HPDE6-E6E7 (cell line): Measurements from ENCODE around the gene NPSR1.
"Not testable (repeated sequence)": the region's sequence is repeated elsewhere in the genome, so short reads cannot be mapped to it uniquely, and the experiment has no call there.

ENCODE experiments used
- DNase-seq: peaks from one replicate; pipeline ENCODE4 v3.0.0; 2011; ENCODE audit warnings: missing footprints; ENCODE audit errors: extremely low spot score

The NPSR1 gene

DNA sequence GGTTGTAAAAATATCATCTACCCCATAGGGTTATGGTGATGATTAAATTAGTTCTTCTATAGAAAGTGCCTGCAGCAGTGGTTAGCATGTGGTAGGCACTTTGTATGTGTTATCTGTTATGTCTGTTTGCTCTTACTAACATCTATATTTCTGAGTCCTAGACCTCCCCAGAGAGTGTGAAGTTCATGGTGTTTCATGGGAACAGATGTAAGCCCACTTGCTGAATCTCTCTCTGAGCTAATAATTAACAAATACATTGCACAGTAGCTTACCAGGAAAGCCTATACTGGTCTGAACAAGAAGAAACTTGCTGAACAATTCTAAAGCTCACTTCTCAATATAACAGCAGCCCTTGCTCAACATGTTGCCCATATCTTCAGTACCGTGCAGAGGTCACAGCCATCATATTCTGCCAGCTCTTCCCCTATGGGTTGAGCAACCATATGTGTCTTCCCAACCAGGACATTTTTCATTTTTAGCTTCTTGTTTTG, 100.1 kb downstream of the NPSR1 start:
- DNase-seq: no peak

DNA sequence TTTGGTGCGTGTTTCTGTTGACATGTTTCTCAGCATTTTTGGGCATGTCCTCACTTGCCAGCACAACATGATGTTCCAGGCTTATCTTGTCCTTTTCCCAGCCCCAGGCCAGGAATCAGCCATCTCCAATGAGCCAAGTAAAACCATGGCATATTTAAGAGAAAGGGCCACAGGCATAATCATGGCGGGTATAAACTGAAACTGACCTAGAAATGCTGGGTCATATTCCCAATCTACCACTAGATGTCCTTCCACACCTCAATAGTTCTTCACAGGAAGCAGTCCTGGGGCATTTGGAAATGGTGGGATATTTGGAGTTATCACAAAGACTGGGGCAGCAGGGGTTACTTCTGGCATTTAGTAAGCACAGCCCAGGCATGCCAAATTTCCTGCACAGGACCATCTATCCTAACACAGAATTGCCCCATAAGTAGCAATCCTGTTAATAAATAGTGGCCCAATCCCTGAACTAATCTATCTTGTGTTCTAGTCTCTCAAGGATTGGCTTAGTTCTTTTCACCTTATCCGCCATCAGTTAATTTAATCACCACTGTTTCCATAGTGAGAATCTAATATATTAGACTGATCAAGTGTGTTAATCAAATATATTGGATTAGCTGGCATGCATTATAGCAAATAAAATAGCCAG, 101.6 kb downstream of the NPSR1 start:
- peak; percentile 39 for DNase-seq

DNA sequence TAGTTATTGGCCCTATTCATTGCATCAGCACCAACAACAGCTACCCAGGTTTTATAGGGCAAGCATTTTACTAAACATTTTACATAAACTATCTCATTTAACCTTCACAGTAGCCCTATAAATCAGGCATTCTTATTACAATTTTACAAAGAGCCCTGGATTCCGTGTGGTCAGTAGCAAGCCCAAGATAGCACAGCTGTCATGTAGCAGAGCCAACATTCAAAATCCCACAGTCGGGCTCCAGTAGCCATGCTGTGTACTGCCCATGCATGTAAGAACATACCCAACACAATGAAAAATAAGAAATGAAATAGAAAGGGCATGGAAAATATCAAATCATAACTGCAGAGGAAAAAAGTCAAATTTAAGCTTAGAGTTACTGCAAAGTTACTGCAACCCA, 102.3 kb downstream of the NPSR1 start:
- DNase-seq: no peak

DNA sequence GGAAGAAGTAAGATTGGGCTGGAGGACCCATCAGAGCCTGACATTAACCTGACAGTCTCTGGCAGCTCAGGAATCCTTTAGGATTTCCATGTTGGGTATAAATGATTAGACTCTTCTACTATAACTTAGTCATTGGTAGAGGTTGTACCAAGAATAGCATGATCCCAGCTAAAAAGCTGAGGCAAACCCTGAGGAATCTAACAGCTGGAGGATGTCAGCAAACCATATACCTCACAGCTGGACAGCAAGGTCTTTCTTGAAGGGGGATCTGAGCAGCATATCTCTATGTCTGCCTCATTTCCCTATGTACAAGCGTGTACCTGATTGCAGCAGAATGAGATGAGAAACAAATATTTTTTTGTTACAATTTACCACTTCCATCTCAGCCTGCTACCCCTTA, 103.2 kb downstream of the NPSR1 start:
- DNase-seq: no peak

DNA sequence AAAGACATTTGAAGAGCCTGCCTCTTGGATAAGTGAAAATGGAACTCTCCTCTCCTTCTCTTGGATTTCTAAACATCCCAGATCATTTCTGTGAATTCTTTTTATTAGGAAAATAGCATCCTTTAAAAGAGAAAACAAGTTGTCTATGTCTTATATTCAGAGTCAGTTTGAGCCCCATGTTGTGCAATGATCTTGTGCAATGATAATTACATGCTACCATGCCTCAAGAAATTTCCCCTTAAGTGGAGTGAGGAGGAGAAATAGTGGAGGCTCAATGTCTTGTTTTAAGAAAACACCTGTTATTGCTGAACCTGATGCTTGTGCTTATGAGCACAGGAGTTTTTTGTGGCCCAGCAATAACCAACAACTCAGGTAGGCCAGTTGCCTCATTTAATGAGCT, 103.6 kb downstream of the NPSR1 start:
- DNase-seq: no peak

DNA sequence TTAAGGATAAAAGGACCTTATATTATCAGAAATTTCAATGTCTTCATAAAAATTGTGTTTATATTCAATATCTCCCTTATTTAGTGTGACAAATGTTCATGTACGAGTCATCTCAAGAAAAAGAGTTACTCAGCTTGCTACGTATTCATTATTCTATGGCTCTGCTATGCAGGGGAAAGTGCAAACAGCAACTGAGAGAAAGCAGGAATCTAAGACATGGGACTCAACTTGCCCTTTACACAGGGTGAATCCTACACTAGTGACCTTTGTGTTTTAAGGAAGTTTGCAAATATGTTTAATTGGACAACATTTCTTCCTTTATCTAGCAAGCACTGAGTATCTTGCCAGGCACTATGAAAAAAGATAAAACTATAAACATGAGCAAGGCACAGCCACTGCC, 104.7 kb downstream of the NPSR1 start:
- DNase-seq: no peak

DNA sequence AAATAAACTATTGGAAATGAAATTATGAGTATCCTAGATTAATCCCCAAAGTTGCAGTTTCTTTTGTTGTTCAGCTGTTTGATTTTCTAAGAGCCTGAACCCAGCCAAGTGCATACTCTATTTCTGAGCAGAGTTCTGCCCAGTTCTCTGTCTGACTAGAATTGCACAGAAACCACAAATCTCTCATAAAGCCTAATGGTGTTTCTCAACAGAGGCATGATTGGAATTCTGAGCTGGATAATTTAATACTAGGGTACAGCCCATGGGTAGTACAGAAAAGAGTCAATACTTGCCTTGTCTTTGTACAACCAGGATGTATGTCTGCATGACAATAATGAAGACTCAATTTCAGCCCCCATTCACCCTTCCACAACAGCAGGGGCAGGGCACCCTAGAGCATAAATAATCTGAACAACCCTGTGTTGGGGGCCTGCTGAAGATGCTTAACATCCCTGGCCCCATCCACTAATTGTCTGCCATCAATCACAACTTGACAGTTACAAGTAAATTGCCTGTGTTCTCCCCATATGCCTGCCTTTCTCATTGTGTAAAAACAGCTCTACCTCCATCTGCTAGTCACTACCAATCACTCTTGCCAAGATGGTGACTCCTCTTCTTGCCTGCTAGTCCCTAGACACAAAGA, 114.4 kb downstream of the NPSR1 start:
- no peak for DNase-seq

DNA sequence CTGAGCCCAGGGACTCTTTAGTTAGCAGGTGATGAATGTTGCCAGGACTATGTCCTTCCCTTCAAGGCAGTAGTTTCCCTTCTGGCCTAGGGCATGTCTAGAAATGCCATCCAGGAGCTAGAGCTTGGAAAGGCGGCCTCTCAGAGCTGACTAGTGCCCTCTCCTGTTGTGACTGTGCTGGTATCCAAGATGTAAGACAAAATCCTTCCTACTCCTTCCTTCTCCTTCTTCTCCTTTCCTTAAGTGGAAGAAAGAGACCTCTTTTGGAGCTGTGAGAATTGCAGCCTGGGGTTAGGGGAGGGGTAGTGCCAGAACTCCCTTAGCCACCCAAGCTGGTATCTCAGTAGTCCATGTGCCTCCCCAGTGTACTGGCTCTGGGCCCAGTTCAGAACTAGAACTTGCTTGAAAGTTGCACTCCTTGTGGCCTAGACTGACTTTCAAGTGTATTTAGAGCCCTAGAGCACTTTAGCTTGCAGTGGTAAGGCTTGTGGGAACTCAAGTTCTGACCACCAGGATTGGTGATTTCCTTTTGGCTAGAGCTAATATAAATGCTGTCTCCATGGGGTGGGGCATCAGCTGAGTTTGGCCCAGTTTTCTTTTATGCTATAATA, 118.8 kb downstream of the NPSR1 start:
- DNase-seq: no peak

DNA sequence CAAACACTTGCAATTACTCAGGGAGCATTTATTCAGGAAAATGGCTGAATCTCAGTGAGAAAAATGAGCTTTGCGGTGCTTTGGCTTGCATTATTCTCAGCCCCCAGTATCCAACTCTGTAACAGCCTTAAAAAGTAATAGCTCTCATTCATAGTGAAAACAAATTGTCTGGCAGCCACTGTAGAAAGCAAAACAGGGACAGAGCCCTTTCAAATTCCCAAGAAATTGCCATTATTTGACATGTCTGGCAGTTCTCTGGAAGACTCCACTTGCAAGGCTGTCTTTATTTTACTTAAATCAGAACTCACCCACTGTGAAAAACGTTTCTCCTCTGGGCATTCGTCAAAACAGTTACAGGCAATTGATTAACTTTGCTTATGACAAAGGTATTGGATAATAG, 122.5 kb downstream of the NPSR1 start:
- DNase-seq: no peak

DNA sequence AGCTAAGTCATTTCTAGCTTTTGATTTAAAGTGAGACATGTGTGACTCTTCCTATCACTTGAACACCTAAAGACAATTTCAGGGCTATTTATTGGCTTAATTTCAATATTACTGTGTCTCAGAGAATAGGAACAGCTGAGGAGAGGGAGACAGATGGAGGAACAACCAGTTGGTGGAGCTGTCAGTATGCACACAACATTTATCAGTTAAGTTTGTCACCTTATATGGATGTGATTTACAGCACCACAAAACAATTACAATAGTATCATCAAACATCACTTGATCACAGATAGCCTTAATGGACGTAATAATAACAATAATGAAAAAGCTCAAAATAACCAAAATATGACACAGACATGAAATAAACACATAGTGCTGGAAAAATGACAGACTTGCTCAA, 129.6 kb downstream of the NPSR1 start:
- DNase-seq: no peak

DNA sequence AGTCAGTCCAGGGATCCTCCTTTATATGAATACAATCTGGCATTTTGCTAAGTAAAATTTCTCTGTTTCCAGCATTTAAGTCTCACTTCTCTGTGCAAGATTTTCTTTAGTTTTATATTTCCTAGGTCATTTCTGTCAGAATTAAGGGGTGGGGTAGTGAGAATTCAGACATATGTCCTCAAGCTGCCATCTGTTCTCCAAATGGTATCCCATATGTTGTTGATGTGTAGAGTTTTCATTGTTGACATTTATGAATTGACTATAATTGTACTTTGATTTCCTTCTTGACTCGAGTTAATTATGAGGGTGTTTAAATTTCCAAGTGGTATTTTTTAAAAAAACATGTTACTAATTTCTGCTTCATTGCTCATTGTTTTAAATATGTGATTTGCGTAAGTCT, 148.8 kb downstream of the NPSR1 start:
- DNase-seq: no peak

DNA sequence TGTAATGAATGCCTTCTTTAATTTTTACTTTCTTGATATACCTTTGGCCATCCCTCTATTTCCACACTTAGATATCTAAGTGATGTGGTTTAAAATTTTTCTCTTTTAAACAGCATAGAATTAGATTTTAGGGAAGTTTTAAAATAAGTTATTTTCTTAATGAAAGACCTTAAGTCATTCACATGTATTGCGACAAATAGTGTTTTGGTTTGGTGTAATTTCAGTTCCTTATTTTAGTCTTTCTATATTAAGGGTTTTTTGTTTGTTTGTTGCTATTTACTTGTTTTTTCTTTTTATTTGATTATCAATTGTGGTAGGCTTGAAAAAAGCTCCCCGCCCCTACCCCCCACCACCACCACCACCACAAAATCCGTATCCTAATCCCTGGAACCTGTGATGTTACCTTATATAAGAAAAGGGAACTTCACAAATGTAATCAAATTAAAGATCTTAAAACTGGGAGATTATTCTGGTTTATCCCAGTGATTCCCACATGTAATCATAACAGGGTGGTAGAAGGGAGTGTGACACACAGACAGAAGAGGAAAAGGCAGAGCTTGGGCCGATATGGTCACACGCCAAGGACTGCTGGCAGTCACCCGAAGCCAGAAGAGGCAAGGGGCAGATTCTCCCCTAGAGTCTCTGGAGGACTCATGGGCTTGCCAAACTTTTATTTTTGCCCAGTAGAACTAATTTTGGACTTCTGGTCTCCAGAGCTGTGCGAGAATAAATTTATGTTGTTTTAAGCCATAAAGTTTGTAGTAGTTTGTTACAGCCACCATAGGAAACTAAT, 149.7 kb downstream of the NPSR1 start:
- DNase-seq: no peak

DNA sequence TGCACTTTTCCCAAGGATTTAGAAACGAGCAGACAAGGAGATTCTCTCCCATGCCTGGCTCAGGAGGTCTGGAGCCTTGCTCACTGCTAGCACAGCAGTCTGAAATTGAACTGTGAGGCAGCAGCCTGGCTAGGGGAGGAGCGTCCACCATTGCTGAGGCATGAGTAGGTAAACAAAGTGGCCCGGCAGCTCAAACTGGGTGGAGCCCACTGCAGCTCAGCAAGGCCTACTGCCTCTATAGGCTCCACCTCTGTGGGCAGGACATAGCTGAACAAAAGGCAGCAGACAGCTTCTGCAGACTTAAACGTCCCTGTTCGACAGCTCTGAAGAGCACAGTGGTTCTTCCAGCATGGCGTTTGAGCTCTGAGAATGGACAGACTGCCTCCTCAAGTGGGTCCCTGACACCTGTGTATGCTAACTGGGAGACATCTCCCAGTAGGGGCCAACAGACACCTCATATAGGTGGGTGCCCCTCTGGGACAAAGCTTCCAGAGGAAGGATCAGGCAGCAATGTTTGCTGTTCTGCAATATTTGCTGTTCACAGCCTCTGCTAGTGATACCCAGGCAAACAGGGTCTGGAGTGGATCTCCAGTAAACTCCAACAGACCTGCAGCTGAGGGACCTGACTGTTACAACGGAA, 156.3 kb downstream of the NPSR1 start:
- not testable (repeated sequence) for DNase-seq

DNA sequence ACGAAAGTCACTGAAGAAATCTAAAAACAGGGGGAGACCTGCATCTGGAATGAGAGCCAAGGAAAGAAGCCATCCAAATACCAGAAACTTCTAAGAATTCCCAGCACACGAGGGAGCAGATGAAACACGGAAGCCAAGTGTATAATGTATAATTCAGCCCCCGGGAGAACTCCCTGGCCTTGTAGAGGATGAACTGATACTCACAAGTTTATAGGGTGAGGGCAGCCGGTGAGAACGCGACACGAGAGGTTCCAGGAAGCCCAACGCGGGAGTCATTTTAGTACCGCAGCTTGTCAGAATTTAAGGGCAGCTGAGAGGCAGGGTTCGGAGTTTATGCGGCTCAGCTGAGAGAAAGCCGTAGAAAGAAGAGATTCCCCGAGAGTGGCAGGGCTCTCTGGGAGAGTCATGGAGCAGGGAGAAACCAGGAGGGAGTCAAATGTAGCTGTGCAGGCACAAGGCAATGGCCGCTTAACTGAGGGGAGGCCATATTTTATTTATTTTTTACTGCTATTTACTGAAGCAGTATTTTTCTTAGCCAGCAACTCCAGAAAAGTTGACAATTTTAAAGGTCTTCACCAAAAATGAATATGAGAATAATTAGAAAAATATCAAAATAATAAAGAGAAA, 164.0 kb downstream of the NPSR1 start:
- no peak for DNase-seq

DNA sequence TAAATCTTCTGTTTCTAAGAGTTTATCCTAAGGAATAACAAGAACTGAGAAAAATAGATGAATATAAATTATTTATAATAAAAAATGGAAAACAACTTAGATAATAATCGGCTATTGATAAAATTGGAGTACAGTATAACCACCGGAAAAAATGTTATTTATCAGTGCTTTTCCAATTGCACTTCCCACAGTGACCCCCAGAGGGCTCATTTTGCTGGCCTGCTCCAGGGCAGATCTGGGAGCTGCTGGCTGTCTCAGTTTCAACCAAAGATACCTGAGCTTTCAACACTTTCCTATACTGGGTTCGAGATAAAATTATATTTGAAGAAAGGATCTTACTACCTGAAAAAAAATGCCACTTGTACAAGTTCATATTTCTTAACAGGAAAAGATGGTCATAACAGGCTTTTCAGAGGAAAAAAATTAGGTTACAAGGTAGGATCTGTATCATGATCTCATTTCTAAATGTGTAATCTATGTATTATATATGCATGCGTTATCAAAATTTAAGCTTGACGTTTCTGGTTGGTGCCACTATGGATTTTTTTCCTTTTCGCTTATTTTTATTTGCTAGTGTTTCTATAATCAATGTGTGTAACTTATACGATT, 165.7 kb downstream of the NPSR1 start:
- DNase-seq: peak; percentile 52

DNA sequence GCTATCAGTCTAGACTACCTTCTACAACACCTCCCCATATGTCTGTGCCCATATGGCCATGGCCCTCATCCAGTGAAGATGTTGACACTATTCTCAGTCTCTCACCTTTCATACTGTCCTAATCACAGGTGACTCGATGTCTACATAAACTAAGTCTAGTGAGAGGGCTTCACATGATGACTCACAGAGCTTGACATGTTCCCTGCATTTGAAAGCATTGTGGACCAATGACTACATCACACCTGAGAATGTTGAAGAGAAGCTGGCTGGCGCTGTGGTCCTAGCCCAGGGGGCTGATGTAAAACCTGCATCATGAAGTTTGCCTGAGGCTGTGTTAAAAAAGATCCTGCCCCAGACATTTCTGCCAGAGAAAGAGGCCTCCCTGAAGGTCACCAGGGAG, 167.2 kb downstream of the NPSR1 start:
- no peak for DNase-seq

DNA sequence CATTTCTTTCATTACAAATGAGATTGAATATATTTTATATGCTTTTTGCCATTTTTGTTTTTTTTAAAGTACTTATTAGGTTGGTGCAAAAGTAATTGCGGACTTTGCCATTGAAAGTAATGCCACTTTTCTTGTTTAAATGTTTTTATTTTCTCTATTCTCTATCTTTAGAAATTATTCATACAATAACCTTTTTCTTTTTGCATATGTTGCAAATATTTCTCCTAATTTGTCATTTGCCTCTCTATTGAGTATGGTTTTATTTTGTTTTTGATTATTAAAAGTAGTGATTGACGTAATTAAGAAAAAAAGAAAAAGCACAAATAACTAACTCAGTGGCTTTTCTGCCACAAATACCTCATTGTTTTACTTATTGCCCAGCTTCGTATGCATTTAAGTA, 172.4 kb downstream of the NPSR1 start:
- DNase-seq: no peak

DNA sequence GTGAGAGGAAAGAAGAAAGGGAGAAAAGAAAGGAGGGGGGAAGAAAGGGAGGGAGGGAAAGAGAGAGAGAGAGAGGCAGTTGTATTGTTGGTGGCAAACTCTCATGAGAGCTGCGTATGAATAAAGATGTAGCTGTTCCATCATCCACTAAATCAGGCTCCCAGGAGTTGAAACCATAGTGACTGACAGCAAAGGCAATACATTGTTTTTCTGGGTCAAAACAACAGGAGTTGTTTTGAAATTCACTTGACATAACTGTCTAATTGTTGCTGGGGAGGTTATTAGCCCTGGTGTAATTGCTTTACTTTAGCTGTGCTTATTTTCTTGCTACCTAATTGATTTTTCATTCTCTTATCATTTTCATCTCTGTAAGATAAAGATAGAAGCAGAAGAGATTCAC, 173.4 kb downstream of the NPSR1 start:
- DNase-seq: no peak

DNA sequence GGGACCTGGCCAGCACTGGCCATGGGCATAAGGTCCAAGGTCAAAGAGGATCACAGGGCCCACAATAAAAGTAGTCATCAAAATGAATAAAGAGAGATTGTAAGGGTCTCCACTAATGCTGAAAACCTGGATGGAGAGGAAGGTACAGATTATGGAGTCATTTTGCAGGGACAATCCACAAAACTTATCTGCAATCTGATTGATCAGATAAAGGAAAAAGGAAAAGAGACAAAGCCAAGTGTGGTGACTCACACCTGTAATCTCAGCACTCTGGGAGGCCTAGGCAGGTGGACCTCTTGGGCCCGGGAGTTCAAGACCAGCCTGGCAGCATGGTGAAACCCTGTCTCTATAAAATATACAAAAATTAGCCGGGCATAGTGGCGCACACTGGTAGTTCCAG, 174.0 kb downstream of the NPSR1 start:
- DNase-seq: no peak

DNA sequence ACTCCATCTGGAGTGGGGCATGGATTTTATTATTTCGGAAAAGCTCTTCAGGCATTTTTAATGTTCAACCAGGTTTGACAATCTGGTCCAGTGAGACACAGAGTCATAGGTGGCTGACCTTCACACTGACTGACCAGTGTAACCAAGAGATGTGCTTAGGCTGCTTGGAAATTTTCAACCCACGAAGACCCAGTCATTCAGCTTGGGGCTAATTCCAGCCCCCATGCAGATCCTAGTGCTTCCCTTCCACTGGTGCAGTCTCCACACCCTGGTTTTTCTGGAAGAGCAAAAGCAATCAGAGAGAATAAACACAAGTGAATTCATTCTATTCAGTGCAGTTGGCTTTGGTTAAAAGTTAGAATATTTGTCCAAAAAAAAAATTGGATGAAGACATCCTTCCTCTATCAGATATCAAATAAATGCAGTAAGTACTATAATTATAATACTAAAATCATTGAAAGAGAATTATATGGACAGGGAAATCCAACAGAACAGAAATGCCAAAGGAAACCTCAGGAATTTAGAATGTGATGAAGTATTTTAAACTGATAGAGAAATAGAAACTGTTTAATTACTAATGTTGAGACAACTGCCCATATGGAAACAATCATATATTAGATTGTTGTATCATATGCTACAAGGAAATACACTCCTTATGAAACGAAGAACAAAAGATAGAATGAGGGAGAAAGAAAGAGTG, 178.0 kb downstream of the NPSR1 start:
- DNase-seq: no peak

DNA sequence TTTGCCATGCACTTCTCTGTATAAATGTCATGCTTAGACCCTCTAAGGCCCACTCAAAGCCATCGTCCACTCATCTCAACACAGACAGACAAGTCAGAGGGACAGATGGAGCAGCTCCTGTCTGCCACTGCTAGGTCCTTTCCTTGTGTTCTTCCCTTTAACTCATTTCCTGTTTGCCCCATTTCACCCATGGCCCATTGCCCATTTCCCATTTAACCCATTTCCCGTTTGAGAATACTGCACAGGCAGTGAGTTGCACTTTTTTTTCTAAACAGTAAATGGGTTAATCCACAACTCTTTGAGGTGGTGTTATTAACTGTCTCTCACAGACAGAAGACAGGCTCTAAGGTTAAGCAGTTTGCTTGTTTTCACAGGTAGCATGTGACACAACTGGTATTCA, 179.3 kb downstream of the NPSR1 start:
- no peak for DNase-seq
